H1 (cell line): ENCODE measurements around the gene MYADM. TPM values are rescaled to one million over a fixed set of nuclear protein-coding genes. Genes with fewer than 3 reads are reported as not detected.
A peak's percentile ranks its signal among the peaks of the same experiment; 100 is the strongest.

Experiments
- CTCF ChIA-PET: fragments of 300-600 bp; sonication (Branson Sonifier 250); formaldehyde crosslinking; loops from one replicate; lab custom pipeline; 2021; ENCODE audit not compliant: partially characterized antibody; lab: Charles Lee
- POLR2A ChIA-PET: fragments of 300-600 bp; sonication (Branson Sonifier 250); formaldehyde crosslinking; loops from one replicate; lab custom pipeline; 2021; ENCODE audit warnings: inconsistent platforms; ENCODE audit not compliant: partially characterized antibody; lab: Charles Lee
- DNase-seq, 2 experiments: peaks; one replicate each; pipeline versions ENCODE4 v3.0.0 to v3.0.0-alpha.2; 2010 to 2022; ENCODE audit warnings: low spot score in 2 of 2, low read depth in 1 of 2, mixed read lengths in 1 of 2
- FAIRE-seq: peaks from 2 replicates; lab custom pipeline; 2011; peaks lifted over from hg19 to GRCh38; lab: Jason Lieb, UNC
- H2AFZ ChIP-seq: 2 replicates; pipeline ENCODE4 v1.8.1; 2012; ENCODE audit warnings: low read length, inconsistent platforms
- H2AK5ac ChIP-seq: 2 replicates; pipeline ENCODE4 v1.6.1; 2013; ENCODE audit warnings: low read depth, low read length
- H2BK120ac ChIP-seq: replicated peaks from 2 replicates; pipeline ENCODE3; 2013; ENCODE audit warnings: low read depth, low read length, inconsistent platforms
- H2BK12ac ChIP-seq: 2 replicates; pipeline ENCODE4 v1.6.1; 2013; ENCODE audit warnings: low read depth, low read length
- H2BK15ac ChIP-seq: 2 replicates; pipeline ENCODE4 v1.6.1; 2013; ENCODE audit warnings: low read length
- H2BK20ac ChIP-seq: 2 replicates; pipeline ENCODE4 v1.6.1; 2013; ENCODE audit warnings: low read length
- H2BK5ac ChIP-seq: 2 replicates; pipeline ENCODE4 v1.6.1; 2013; ENCODE audit warnings: low read depth, low read length
- H3K14ac ChIP-seq: 2 replicates; pipeline ENCODE4 v1.6.1; 2013; ENCODE audit warnings: inconsistent platforms; ENCODE audit not compliant: insufficient read length
- H3K18ac ChIP-seq: 2 replicates; pipeline ENCODE4 v1.6.1; 2013; ENCODE audit warnings: low read length; ENCODE audit errors: extremely low read depth
- H3K23ac ChIP-seq: 2 replicates; pipeline ENCODE4 v1.6.1; 2013; ENCODE audit warnings: inconsistent platforms; ENCODE audit not compliant: insufficient read length
- H3K23me2 ChIP-seq: 2 replicates; pipeline ENCODE4 v1.6.1; 2013; ENCODE audit warnings: low read depth, low read length
- H3K27ac ChIP-seq: 2 replicates; pipeline ENCODE4 v1.6.1; 2011; ENCODE audit warnings: low read depth, low read length, inconsistent platforms
- H3K27me3 ChIP-seq, 4 experiments: replicated peaks in 1 of 4; 1 replicate in 1 of 4; 2 replicates in 3 of 4; pipeline versions ENCODE4 v1.6.1 to v1.8.1; 2011 to 2013; ENCODE audit warnings: low read length in 3 of 4, mild to moderate bottlenecking in 3 of 4, inconsistent platforms in 2 of 4, mixed read lengths in 2 of 4, moderate library complexity in 1 of 4; ENCODE audit not compliant: control insufficient read depth in 3 of 4, insufficient read depth in 3 of 4; ENCODE audit errors: extremely low read depth in 1 of 4
- H3K36me3 ChIP-seq, 4 experiments: 2 replicates each; pipeline versions ENCODE4 v1.6.1 to v1.8.1; 2011 to 2013; ENCODE audit warnings: mild to moderate bottlenecking in 4 of 4, low read length in 3 of 4, moderate library complexity in 2 of 4, control low read depth in 1 of 4, inconsistent platforms in 1 of 4; ENCODE audit not compliant: insufficient read depth in 4 of 4, control insufficient read depth in 2 of 4
- H3K4ac ChIP-seq: replicated peaks from 2 replicates; pipeline ENCODE3; 2013; ENCODE audit warnings: low read length, low read depth, mixed read lengths, inconsistent platforms; ENCODE audit not compliant: insufficient read length
- H3K4me1 ChIP-seq, 4 experiments: replicated peaks in 1 of 4; 1 replicate in 1 of 4; 2 replicates in 3 of 4; pipeline versions ENCODE4 v1.6.1 to v1.8.1; 2011 to 2013; ENCODE audit warnings: low read length in 3 of 4, inconsistent platforms in 2 of 4, mixed read lengths in 1 of 4; ENCODE audit not compliant: insufficient read depth in 4 of 4, control insufficient read depth in 3 of 4
- H3K4me2 ChIP-seq, 2 experiments: 2 replicates each; pipeline versions ENCODE4 v1.6.1 to v1.8.1; 2011 to 2013; ENCODE audit warnings: low read depth in 2 of 2, low read length in 2 of 2, control low read depth in 1 of 2, inconsistent platforms in 1 of 2, mild to moderate bottlenecking in 1 of 2; ENCODE audit not compliant: insufficient read depth in 1 of 2
- H3K4me3 ChIP-seq, 4 experiments: fragments of 200-600, 300-600 bp in 1 of 4; sonication (generic), shearing (Covaris generic), sonication (Bioruptor Twin) in 1 of 4; 2 replicates each; pipeline versions ENCODE4 v1.5.1 to v1.8.1; 2011 to 2016; ENCODE audit warnings: low read length in 4 of 4, low read depth in 3 of 4, control low read depth in 2 of 4, inconsistent platforms in 2 of 4, mild to moderate bottlenecking in 2 of 4, mixed read lengths in 1 of 4, moderate library complexity in 1 of 4; ENCODE audit not compliant: insufficient read depth in 2 of 4; ENCODE audit errors: extremely low read depth in 1 of 4
- H3K56ac ChIP-seq: replicated peaks from 2 replicates; pipeline ENCODE3; 2013; ENCODE audit warnings: low read depth, mild to moderate bottlenecking, mixed read lengths, low read length, inconsistent platforms; ENCODE audit not compliant: insufficient read length
- H3K79me1 ChIP-seq: 2 replicates; pipeline ENCODE4 v1.6.1; 2013; ENCODE audit warnings: low read depth, low read length, control low read depth
- H3K79me2 ChIP-seq, 2 experiments: 2 replicates each; pipeline versions ENCODE4 v1.6.1 to v1.8.1; 2012 to 2013; ENCODE audit warnings: low read length in 2 of 2, mild to moderate bottlenecking in 2 of 2, inconsistent platforms in 1 of 2; ENCODE audit not compliant: insufficient read depth in 2 of 2, control insufficient read depth in 1 of 2
- H3K9ac ChIP-seq, 4 experiments: replicated peaks in 1 of 4; 1 replicate in 1 of 4; 2 replicates in 3 of 4; pipeline versions ENCODE4 v1.6.1 to v1.8.1; 2011 to 2013; ENCODE audit warnings: low read depth in 3 of 4, low read length in 3 of 4, control low read depth in 2 of 4, mild to moderate bottlenecking in 2 of 4, moderate library complexity in 2 of 4, inconsistent platforms in 1 of 4; ENCODE audit errors: extremely low read depth in 1 of 4
- H3K9me3 ChIP-seq, 2 experiments: 2 replicates each; pipeline versions ENCODE4 v1.6.1 to v1.8.1; 2012 to 2013; ENCODE audit warnings: mild to moderate bottlenecking in 2 of 2, moderate library complexity in 2 of 2, control low read depth in 1 of 2, inconsistent platforms in 1 of 2, low read depth in 1 of 2, low read length in 1 of 2, mixed read lengths in 1 of 2; ENCODE audit not compliant: insufficient read depth in 2 of 2
- H4K20me1 ChIP-seq, 2 experiments: replicated peaks in 1 of 2; 2 replicates each; pipeline versions ENCODE3 to v1.8.1; 2011 to 2013; ENCODE audit warnings: inconsistent platforms in 2 of 2, low read length in 2 of 2, mild to moderate bottlenecking in 1 of 2; ENCODE audit not compliant: insufficient read depth in 2 of 2, control insufficient read depth in 1 of 2
- H4K5ac ChIP-seq: 2 replicates; pipeline ENCODE4 v1.6.1; 2013; ENCODE audit warnings: low read length, low read depth, mixed read lengths, inconsistent platforms; ENCODE audit not compliant: insufficient read length
- H4K8ac ChIP-seq: 2 replicates; pipeline ENCODE4 v1.8.0; 2013; ENCODE audit warnings: mild to moderate bottlenecking, moderate library complexity, low read length, inconsistent platforms; ENCODE audit not compliant: insufficient read depth; ENCODE audit errors: extremely low read depth
- H4K91ac ChIP-seq: replicated peaks from 2 replicates; pipeline ENCODE3; 2013; ENCODE audit warnings: low read length, mixed read lengths, inconsistent platforms; ENCODE audit not compliant: insufficient read length
- BCL11A ChIP-seq, 2 experiments: IDR thresholded peaks; one replicate each; pipeline ENCODE4 v1.6.1; 2011; ENCODE audit warnings: low read depth in 2 of 2, low read length in 2 of 2, mild to moderate bottlenecking in 2 of 2
- JUN ChIP-seq: IDR thresholded peaks from 2 replicates; pipeline ENCODE4 v1.6.1; 2011; ENCODE audit warnings: low read depth, mild to moderate bottlenecking, improper control_type of control experiment, low read length
- JUND ChIP-seq: IDR thresholded peaks from 2 replicates; pipeline ENCODE4 v1.6.1; 2011; ENCODE audit warnings: mild to moderate bottlenecking, improper control_type of control experiment, low read length
- KDM4A ChIP-seq: IDR thresholded peaks from one replicate; pipeline ENCODE4 v1.7.1; 2012; ENCODE audit warnings: low read depth, mild to moderate bottlenecking, moderate library complexity, low read length, inconsistent platforms; ENCODE audit not compliant: severe bottlenecking
- POLR2A ChIP-seq, 2 experiments: IDR thresholded peaks; 1 replicate in 1 of 2; 2 replicates in 1 of 2; pipeline ENCODE4 v1.6.1; 2011; ENCODE audit warnings: low read depth in 2 of 2, low read length in 2 of 2, mild to moderate bottlenecking in 2 of 2; ENCODE audit errors: control extremely low read depth in 1 of 2
- RAD21 ChIP-seq, 2 experiments: IDR thresholded peaks in 1 of 2; conservative IDR thresholded peaks in 1 of 2; 2 replicates each; pipeline ENCODE4 v1.6.1; 2011; ENCODE audit warnings: low read depth in 2 of 2, low read length in 2 of 2, improper control_type of control experiment in 1 of 2, inconsistent platforms in 1 of 2, mild to moderate bottlenecking in 1 of 2, moderate library complexity in 1 of 2
- RFX5 ChIP-seq: IDR thresholded peaks from 2 replicates; pipeline ENCODE4 v1.6.1; 2011; ENCODE audit warnings: low read depth, low read length, improper control_type of control experiment, borderline replicate concordance
- SIN3A ChIP-seq, 2 experiments: IDR thresholded peaks in 1 of 2; conservative IDR thresholded peaks in 1 of 2; 2 replicates each; pipeline ENCODE4 v1.6.1; 2011 to 2012; ENCODE audit warnings: low read length in 2 of 2, improper control_type of control experiment in 1 of 2, low read depth in 1 of 2, mild to moderate bottlenecking in 1 of 2
- SIRT6 ChIP-seq: IDR thresholded peaks from one replicate; pipeline ENCODE4 v1.7.1; 2012; ENCODE audit warnings: low read length, inconsistent platforms
- SIX5 ChIP-seq: IDR thresholded peaks from 2 replicates; pipeline ENCODE4 v1.6.1; 2011; ENCODE audit warnings: mild to moderate bottlenecking, low read depth, low read length
- SP1 ChIP-seq: IDR thresholded peaks from 2 replicates; pipeline ENCODE4 v1.6.1; 2011; ENCODE audit warnings: low read depth, low read length
- SP2 ChIP-seq: IDR thresholded peaks from 2 replicates; pipeline ENCODE4 v1.6.1; 2012; ENCODE audit warnings: mild to moderate bottlenecking, low read length, inconsistent platforms
- TAF7 ChIP-seq: optimal IDR thresholded peaks from 2 replicates; pipeline ENCODE3; 2011; ENCODE audit warnings: low read depth, mild to moderate bottlenecking, inconsistent platforms, low read length, moderate library complexity, borderline replicate concordance
- WGBS, 2 experiments: shearing (Covaris generic) in 1 of 2; methylation state at CpG; one replicate each; pipeline versions ENCODE4 v1.1.6 to v1.1.7; 2013 to 2015; ENCODE audit warnings: low lambda C conversion rate in 2 of 2, mixed read lengths in 2 of 2, inconsistent platforms in 1 of 2, low coverage in 1 of 2, missing lambda C conversion rate in 1 of 2; ENCODE audit not compliant: insufficient replicate concordance in 2 of 2, insufficient coverage in 1 of 2, insufficient read length in 1 of 2; ENCODE audit errors: extremely low coverage in 1 of 2, missing lambda C conversion rate in 1 of 2; 5-methylcytosine and 5-hydroxymethylcytosine counted together
- polyA plus RNA-seq, 7 experiments: library from polyadenylated mRNA; depleted of rRNA in 3 of 7; stranded (reverse) in 5 of 7; unstranded in 2 of 7; fragments of >200 nt in 5 of 7; fragments of 200-250 nt in 2 of 7; gene quantifications; 1 replicate in 5 of 7; 2 replicates in 1 of 7; 4 replicates in 1 of 7; pipeline versions ENCODE4 v1.2.1 to v1.2.3, GENCODE V29; 2011 to 2013; ENCODE audit warnings: missing spikeins in 2 of 7, mixed read lengths in 2 of 7
- total RNA-seq: library from RNA; stranded (reverse); fragmentation: NEBNext Ultra II Directional; extraction: Animal tissue kit (Norgen Biotek cat#: 25700); gene quantifications from 2 replicates; pipeline ENCODE4 v1.2.1, GENCODE V29; 2021

MYADM gene
- total and polyA plus RNA-seq, 2 of the 8 experiments (the other 6 are each of a cell fraction or from before 2014, with no cell fraction given) = 70.1 to 74.2 TPM

GRCh38 chr19:53905787-53906186 lies 38.1 kb downstream of the MYADM start:
- ChIA-PET CTCF (interaction anchor here (0.6 to 2.9 kb wide), 20 partner anchors 8 to 136 kb away, joined by 3 to 31 read pairs (median 4); partner anchors contain the start of gene MYADM), POLR2A (interaction anchor here (1.0 to 2.8 kb wide), 5 partner anchors 9 to 75 kb away, joined by 3 to 17 read pairs (median 10); no protein-coding TSS in a partner anchor)
- Histone ChIP-seq H4K8ac (no peak overlapping the region), H2AK5ac (no peak overlapping the region), H2AFZ (no peak overlapping the region), H3K23ac (no peak overlapping the region), H3K4me1 (peaks cover 0 to 14% (median 4%) of the 10 kb centered on the region in 4 experiments; a peak in 5 of 7 replicates), H3K79me1 (0 out of 2 replicates have a peak, but pooled peaks cover 2% of the 10 kb centered on the region), H3K9me3 (no peaks in the 10 kb centered on the region), H4K91ac (peak overlapping the region; percentile 85), H3K4ac (no peak overlapping the region), H3K27ac (no peak overlapping the region), H3K36me3 (peaks cover 0 to 2% (median 0%) of the 10 kb centered on the region in 4 experiments; a peak in 2 of 8 replicates), H3K79me2 (peaks cover 0 to 5% of the 10 kb centered on the region in 2 experiments; a peak in 1 of 4 replicates), H2BK5ac (no peak overlapping the region), H2BK12ac (0 out of 2 replicates have a peak overlapping the region, but pooled peaks have one; percentile 60), H4K5ac (peak overlapping the region; percentile 39), H3K27me3 (peaks cover 0 to 22% (median 14%) of the 10 kb centered on the region in 4 experiments; a peak in 5 of 7 replicates), H3K9ac (no peak overlapping the region), H3K14ac (no peak overlapping the region), H2BK15ac (0 out of 2 replicates have a peak overlapping the region, but pooled peaks have one; percentile 95), H2BK20ac (no peak overlapping the region), H3K56ac (no peak overlapping the region), H3K4me3 (peak overlapping the region in 1 of 4 experiments; percentile 72; a peak in 2 of 8 replicates), H4K20me1 (peaks cover 0 to 5% of the 10 kb centered on the region in 2 experiments), H2BK120ac (no peak overlapping the region), H3K23me2 (peaks cover 22% of the 10 kb centered on the region), H3K18ac (no peak overlapping the region), H3K4me2 (peak overlapping the region; percentile 95)
- no peak for FAIRE-seq
- TF ChIP-seq SP2 (no peak), TAF7 (no peak), BCL11A (IDR thresholded peaks at IDR 0.05; ENCODE audit: low read depth in 2 of 2, low read length in 2 of 2) (no peak), SP1 (no peak), RFX5 (no peak), JUND (no peak), KDM4A (no peak), SIRT6 (no peak), POLR2A (IDR thresholded peaks at IDR 0.05; ENCODE audit: control extremely low read depth in 1 of 2, low read depth in 2 of 2, low read length in 2 of 2) (no peak), SIX5 (no peak), SIN3A (conservative IDR thresholded peaks at IDR 0.05 in 1 of 2, IDR thresholded peaks at IDR 0.05 in 1 of 2; ENCODE audit: low read depth in 1 of 2, low read length in 2 of 2) (no peak), JUN (no peak), RAD21 (IDR thresholded peaks at IDR 0.05 in 1 of 2, conservative IDR thresholded peaks at IDR 0.05 in 1 of 2; ENCODE audit: low read depth in 2 of 2, low read length in 2 of 2) (no peak)
- no peak for DNase-seq
- WGBS, 2 experiments = no CpG with 5 or more reads among the region's 1 CpG
